Activated naive CD4-positive, alpha-beta T cell treated with anti-CD3 and anti-CD28 coated beads, Interleukin-2, amount 50 U/mL, for 16 hours (primary cell): Measurements from ENCODE around the gene INPP5A.
"Not testable (repeated sequence)": the region's sequence is repeated elsewhere in the genome, so short reads cannot be mapped to it uniquely, and the experiment has no call there.

Source experiments
- DNase-seq: peaks from one replicate; pipeline ENCODE4 v3.0.0-alpha.2; 2020

The INPP5A gene

DNA sequence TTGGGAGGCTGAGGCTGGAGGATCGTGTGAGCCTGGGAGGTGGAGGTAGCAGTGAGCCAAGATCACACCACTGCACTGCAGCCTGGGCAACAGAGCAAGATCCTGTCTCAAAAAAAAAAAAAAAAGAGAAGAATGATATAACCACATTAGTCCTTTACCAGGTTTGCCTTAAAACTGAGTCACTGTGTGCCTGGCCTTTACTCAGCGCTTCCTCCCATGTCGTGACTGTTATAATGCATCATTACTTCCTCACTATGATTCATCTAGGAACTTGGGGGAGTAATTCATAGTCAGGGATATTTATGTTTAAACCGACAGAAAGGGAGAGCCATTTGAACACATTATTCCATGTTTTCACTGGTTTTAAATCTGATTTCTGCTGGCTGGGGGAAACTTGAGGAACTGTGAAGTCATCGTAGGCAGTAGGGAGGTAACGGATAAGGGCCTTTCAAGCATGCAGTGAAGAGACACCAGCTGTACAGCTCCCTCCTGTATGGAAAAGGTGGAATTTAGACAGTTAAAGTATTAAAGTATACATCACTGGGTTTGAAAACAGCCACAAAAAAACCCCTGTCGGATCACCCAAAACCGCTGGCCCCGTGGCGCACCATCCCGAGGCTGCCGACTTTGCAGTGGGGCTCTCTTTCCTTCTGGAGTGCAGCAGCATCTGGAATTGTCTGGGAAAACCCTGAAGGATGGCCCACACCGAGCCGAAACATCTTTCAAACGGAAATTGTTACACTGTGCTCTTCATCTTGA, 128.5 kb downstream of the INPP5A start:
- no peak for DNase-seq

- no peak for DNase-seq
These were observed 129.2 kb downstream of the INPP5A start for GRCh38 chr10:132666705-132667341.

DNA sequence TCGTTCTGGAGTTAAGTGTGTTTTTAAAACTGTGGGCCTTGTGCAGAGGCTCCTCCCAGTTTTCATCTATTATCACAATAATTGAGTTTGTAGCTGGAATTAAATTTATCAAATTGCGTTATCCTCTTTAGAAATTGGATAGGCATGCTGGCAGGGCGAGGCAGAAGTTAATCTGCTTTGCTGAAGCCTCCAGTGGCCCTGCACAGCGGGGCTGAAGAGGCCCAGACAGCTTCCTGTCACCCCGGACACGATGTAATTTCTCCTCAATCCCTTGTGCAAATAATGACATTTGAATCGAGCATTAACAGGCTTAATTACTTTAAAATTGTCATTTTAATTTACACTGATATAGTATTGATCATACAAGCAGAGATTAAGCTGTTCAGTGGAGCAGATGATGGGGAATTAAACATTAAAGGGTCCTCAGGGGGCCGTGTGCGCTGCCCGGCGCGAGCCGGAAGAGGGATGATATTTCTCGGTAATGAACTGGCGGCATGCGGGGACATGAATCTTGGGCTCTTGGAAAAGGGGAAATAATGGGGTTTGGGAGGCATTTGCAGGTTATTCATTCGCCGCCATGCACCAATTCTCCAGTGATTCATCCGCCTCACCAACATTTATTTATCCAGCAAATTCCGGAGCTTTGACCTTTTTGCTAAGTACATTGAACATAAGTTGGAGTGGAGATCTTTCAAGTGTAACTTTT, 129.9 kb downstream of the INPP5A start:
- no peak for DNase-seq

DNA sequence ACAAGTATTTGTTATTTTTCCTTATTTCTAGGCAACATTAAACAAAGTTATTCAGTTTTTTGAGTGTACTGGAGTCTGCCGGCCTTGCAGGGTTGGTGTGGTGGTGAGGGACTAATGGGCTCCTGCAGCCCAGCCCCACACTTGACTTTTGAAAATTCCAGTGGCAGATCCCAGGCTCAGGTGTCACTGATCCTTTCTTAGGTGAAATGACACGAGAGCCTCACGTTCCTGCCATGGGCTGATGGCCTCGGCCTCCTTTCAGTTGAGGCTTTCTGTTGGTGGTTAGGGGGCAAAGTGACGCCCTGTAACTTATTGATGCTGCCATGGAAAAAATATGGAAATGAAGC, 130.4 kb downstream of the INPP5A start:
- DNase-seq, result no peak

GRCh38 chr10:132669208-132669861, 131.7 kb downstream of the INPP5A start:
- no peak for DNase-seq

DNA sequence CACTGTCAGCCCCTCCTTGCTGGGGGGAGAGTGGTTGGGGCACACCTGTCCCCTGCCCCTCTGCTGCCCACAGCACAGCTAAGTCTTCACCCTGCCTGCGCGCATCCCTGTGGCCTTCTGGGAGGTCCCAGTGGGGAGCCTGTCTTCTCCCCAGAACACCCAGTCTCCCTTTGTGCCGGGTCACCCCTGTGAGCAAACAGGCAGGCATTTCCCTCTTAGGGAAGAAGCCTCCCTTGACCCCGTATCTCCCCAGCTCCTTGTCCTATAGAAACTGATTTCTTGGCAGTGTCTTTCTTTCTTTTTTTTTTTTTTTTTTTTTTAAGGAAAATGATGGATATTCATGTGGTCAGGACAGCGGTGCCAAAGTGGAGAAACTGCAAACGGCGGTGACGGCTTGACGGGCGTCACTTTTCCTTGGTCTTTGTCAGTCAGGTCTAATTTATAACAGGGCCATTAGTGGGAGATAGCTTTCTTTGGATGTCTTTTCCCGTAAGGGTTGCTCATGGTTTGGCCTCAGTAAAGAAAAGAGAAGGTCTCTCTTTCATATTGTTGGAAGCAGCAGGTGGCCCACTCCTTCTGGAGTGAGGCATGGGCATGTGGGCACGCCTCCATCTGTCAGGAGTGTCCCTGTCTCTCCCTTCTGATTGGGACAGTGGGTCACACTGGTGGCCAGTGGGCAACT, 133.1 kb downstream of the INPP5A start:
- no peak for DNase-seq

DNA sequence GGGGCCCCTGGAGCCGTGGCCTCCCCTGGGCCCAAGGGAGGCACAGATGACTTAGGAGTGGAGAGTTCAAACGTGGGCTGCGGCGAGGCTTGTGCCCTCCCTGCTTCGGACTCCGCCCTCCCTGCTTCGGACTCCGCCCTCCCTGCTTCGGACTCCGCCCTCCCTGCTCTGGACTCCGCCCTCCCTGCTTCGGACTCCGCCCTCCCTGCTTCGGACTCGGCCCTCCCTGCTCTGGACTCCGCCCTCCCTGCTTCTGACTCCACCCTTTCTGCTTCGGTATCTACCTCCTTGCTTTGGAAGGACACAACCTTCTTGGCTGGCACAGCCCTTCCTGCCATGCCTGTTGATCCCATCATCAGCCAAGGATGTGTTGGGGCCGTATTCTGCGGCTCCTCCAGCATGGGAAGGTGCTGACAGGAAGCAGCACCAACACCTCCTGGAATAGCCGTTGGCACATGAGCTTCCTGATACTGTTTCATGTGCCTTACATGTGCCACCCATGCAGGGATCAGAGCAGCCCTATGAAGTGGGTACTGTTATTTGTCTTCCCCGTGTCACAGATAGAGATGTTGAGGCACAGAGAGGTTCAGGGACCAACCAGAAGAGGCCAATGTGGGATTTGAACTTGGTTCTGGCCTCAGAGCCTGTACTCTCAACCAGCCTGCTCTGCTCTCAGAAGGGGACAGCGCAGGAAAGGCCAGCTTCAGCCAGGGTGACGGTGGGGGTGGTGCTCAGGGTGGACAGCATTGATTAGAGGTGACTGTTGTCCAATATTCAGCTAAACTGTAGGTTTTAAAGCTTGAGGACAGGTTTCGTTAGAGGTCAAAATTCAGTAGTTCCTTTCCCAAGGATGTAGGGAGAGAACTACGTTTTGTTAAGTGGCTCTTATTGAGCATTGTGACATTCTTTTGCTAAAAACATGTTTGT, 133.9 kb downstream of the INPP5A start:
- no peak for DNase-seq

DNA sequence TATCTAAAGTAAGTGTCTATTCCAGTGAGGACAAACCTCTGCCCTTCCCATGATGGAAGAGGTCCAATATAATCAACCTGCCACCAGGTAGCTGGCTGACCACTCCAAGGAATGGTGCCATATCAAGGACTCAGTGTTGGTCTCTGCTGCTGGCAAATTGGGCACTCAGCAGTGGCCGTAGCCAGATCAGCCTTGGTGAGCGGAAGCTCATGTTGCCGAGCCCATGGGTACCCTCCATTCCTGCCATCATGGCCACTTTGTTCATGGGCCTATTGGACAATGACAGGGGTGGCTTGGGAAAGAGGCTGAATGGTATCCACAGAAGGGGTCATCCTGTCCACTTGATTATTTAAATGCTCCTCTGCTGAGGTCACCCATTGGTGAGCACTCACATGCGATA, 136.2 kb downstream of the INPP5A start:
- not testable (repeated sequence) for DNase-seq

GRCh38 chr10:132674311-132674710, 136.7 kb downstream of the INPP5A start:
- no peak for DNase-seq

GRCh38 chr10:132675031-132675740, 137.6 kb downstream of the INPP5A start:
- DNase-seq, result no peak

- DNase-seq, result no peak
These were observed 138.8 kb downstream of the INPP5A start for GRCh38 chr10:132676193-132676891.

GRCh38 chr10:132677096-132677472, 139.5 kb downstream of the INPP5A start:
- DNase-seq, result no peak

DNA sequence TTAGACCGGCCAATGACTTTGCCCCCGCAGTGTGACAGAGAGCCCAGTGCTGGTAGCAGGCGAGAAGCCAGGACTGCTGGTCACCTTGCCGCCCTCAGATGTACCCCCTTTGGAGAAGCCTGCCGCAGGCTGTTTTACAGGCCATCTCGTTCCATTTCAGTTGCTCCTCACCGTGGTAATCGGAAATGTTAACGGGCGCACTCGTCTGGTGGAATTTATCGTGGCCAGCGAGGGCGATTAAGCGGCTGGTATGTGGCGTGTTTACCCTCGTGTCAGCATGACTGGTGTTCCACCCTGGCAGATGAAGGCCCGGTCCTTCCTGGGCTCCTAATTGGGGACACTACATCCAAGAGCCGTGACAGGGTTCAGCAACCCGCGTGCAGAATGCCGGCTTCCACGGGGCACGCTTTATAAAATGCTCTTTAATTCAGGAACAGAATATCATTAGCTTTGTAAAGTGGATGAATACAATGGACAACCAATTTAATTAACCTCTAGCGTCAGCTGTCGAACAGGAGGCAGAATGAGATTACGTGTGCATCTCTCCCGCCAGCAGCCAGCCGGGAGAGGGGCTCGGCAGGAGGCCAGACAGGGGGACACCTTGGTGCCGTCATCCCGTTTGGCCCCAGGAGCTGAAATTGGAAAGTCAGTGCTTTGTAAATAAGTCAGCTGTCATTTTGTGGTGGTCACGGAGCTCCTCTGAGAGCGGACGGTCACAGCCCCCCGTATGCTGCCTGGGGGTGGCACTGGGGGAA, 140.1 kb downstream of the INPP5A start:
- DNase-seq, result no peak

DNA sequence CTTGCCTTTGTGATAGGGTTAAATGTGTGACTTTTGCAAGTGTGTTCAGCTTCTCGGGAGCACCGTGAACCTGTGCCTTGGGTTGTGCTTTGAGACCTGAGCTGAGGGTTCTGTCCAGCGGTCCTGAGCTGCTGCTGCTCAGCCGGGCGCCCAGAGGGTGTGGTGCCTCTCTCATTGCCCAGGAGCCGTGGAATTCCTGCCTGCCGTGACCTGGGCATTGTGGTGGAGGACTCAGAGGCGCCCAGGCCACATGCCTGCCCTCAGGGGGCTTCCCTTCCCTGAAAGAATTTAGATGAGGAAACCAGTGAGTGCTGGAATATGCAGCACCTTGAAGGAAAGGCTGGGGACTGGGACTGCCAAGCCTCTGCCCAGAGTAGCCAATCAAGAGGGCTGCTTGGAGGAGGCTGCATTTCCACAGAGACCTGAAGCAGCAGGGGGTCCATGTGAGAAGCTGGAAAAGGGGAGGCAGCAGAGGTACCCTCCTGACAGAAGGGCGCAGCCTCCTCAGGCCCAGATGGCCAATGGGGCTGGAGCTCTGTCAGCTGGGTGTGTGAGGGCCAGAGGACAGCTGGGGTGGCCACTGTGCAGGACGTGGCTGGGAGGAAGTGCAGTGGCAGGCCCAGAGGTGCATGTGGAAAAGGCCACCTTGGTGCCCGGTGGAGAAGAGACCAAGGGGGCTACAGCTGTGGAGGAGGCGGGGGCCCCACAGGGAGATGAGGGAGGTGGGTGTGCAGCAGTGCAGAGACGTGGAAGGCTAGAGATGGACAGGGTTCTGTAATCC, 141.0 kb downstream of the INPP5A start:
- DNase-seq, result no peak

DNA sequence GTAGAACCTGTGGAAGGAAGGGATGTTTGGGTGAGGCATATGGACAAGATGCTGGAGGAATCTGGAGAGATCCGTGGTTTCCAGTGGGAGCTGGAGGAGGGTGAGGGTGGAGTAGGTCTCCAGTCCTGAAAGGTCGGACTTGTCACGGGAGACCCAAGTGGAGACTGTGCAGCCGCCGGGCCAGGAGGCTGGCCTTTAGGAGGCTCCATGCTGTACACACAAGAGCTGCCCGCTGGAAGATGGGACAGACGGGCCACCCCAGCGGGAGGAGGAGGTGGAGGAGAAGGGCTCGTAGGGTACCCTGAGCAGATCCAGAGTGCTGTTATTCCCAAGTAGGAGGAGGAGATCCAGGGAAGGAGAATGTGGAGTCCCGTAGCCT, 141.6 kb downstream of the INPP5A start:
- DNase-seq, result no peak

DNA sequence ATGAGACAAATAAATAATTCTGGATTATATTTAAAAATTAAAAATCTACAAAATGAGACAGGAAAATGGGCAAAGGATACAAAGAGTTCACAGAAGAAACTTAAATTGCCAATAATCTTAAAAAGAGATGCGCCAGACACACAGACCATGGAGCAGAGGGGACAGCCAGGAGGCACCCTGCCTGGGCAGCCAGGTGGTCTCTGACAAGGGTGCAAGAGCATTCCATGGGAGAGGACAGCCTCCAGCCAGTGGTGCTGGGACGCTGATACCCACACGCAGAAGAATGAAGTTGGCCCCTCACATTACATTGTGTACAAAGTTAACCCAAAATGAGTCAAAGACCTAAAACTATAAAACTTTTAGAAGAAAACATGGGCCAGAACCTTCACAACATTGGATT, 142.1 kb downstream of the INPP5A start:
- DNase-seq, result no peak

DNA sequence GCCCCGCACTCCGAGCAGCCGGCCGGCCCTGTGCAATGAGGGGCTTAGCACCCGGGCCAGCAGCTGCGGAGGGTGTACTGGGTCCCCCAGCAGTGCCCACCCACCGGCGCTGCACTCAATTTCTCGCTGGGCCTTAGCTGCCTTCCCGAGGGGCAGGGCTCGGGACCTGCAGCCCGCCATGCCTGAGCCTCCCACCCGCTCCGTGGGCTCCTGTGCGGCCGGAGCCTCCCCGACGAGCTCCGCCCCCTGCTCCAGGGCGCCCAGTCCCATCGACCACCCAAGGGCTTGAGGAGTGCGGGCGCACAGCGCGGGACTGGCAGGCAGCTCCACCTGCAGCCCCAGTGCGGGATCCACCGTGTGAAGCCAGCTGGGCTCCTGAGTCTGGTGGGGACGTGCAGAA, 143.2 kb downstream of the INPP5A start:
- not testable (repeated sequence) for DNase-seq

- no peak for DNase-seq
These were observed 144.5 kb downstream of the INPP5A start for GRCh38 chr10:132681858-132682755.
